Esophagus muscularis mucosa (tissue), 4 donors: ENCODE measurements around the gene TMEM198. TPM values are rescaled to one million over a fixed set of nuclear protein-coding genes. Genes with fewer than 3 reads are reported as not detected.

Source experiments
- DNase-seq: peaks from one replicate; pipeline ENCODE4 v3.0.0-alpha.2; 2017; ENCODE audit errors: extremely low spot score
- H3K27ac ChIP-seq, 4 donors: fragments of 200-600 bp; sonication (generic); replicated peaks in 1 of 4; 1 replicate in 3 of 4; 2 replicates in 1 of 4; pipeline ENCODE4 v1.5.1; 2016 to 2019; ENCODE audit warnings: mild to moderate bottlenecking in 1 of 4
- H3K27me3 ChIP-seq, 4 donors: fragments of 200-600 bp; sonication (generic); one replicate each; pipeline versions ENCODE4 v1.5.1 to v1.6.0; 2016 to 2019
- H3K36me3 ChIP-seq, 4 donors: fragments of 200-600 bp; sonication (generic); one replicate each; pipeline ENCODE4 v1.5.1; 2016 to 2019
- H3K4me1 ChIP-seq, 4 donors: fragments of 200-600 bp; sonication (generic); one replicate each; pipeline ENCODE4 v1.5.1; 2016 to 2019
- H3K4me3 ChIP-seq, 4 donors: fragments of 200-600 bp; sonication (generic); 1 replicate in 2 of 4; 2 replicates in 2 of 4; pipeline ENCODE4 v1.5.1; 2016 to 2019; ENCODE audit warnings: mild to moderate bottlenecking in 4 of 4, moderate library complexity in 1 of 4
- H3K9me3 ChIP-seq, 4 donors: fragments of 200-600 bp; sonication (generic); 1 replicate in 3 of 4; 2 replicates in 1 of 4; pipeline ENCODE4 v1.5.1; 2016 to 2019
- CTCF ChIP-seq, 3 experiments: fragments of 200-600 bp in 2 of 3; fragments of 450-650 bp in 1 of 3; sonication (generic) in 2 of 3; IDR thresholded peaks; one replicate each; pipeline ENCODE4 v1.5.1; 2017 to 2019; ENCODE audit warnings: antibody characterized with exemption in 3 of 3, mild to moderate bottlenecking in 2 of 3, moderate library complexity in 1 of 3
- EP300 ChIP-seq: sonication (generic); formaldehyde crosslinking; IDR thresholded peaks from one replicate; pipeline ENCODE4 v1.6.1; 2017; ENCODE audit warnings: antibody characterized with exemption
- POLR2A ChIP-seq: fragments of 450-650 bp; IDR thresholded peaks from one replicate; pipeline ENCODE4 v1.6.1; 2017; ENCODE audit warnings: antibody characterized with exemption, moderate library complexity, mild to moderate bottlenecking, low read depth
- POLR2AphosphoS5 ChIP-seq, 2 donors: sonication (generic); formaldehyde crosslinking; IDR thresholded peaks; one replicate each; pipeline ENCODE4 v1.6.1; 2017; ENCODE audit warnings: antibody characterized with exemption in 2 of 2
- WGBS: methylation state at CpG from one replicate; pipeline ENCODE4 v1.1.5; 2018; 5-methylcytosine and 5-hydroxymethylcytosine counted together
- intact Hi-C: fragments of 100-400 bp; cut with DNase I; formaldehyde crosslinking; loops from one replicate; pipeline ENCODE4 v1.15.1; 2023
- total RNA-seq, 4 donors: library from RNA; depleted of rRNA; stranded (reverse); fragments of >200 nt; gene quantifications; one replicate each; pipeline versions ENCODE4 v1.1.0 to v1.2.1, GENCODE V29; 2016

Gene TMEM198
- total RNA-seq, 4 donors from 2014 or later: 3.7 to 4.7 (median 4.2) TPM

DNA sequence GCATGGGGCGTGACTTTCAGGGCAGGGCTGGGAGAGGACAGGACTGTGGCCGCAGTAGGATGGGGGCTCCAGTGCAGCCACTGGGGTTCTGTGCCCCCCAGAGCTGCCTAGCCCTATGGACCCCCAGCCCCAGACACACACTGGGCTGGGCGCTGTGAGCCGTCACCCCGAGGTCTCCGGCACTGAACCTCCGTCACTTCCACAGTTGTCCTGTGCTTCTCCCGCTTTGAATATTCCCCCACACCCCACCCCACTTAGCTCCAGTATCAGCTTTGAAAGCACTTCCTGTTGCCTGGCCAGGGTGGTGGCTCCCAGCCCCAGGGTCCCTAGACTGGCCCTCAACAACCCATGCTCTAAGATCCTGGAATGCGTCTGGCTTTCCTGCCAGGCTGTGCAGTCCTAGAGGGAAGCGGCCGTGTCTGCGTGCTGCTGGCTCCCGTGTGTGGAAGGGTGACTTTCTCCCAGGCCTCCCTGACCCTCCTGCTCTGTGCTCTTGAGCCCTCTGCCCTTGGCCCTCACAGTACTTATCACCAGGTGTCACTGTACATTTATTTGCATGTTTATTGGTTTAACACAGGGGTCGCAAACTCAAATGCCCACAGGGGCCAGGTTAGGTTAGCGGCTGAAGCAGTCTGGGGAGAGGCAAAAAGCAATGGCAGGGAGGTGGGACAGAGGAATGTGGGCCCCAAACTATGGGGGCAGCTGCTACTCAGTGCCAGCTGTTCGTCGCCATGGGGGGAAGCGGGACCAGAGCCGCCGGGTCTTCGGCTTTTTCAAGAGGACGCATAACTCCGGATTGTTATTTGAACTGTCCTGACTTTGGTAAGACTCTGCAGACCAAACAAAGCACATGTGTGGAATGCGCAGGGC, 17.6 kb downstream of the TMEM198 start:
- WGBS: 84% methylated on average over 18 of the region's 24 CpGs
- intact Hi-C loops: loop anchor here (5.0 kb wide), 1 partner anchor 36 kb away; the partner anchor contains the start of gene STK11IP
- H3K36me3 ChIP-seq: peaks cover 2 to 77% (median 53%) of the 10 kb centered on the region in 4 donors

DNA sequence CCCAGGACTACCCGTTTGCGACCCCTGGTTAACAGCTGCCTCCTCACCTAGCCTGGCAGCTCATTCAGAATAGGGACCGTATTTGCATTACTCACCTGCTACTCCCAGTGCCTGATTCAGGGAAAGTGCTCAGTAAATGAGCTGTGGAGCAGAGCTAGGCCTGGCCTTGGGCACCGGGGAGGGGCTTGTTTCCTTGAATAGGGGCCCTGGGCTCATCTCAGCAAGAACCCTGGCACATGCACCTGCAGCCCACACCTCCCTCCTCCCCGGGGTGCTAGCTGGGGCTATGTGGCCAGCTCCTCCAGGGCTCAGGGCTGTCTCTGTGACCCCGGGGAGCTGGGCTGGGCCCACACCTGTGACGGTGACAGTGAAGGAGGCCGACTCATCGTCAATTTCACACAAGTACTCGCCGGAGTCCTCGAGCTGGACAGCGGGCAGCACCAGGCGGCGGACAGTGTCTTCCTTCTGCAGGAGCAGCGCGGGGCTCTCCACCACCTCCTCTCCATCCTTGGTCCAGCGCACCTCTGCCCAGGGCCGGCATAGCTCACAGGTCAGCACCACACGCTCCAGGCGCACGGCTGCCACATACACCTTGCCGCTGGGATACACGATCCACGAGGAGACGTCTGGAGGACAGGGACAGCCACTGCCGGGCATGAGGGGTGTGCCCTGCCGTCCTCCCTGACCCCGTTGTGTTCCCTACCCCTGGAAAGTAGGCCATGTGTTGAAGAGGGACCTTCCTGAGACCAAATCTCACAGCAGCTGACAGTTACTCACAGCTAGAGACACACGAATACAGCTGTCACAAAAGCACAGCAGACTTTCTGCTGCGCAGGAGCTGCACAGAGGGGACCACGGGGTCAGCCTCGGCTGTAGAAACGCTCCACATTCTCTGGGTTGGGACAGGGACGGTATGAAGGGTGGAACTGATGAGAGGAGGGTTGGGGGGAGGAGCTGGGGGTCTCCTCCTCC, 18.5 kb downstream of the TMEM198 start:
- Histone ChIP-seq H3K9me3 (no peaks in the 10 kb centered on the region), H3K27ac (no peak overlapping the region), H3K4me1 (peaks cover 3 to 18% (median 16%) of the 10 kb centered on the region in 4 donors), H3K4me3 (no peak overlapping the region), H3K36me3 (peaks cover 0 to 78% (median 54%) of the 10 kb centered on the region in 4 donors), H3K27me3 (no peaks in the 10 kb centered on the region)
- TF ChIP-seq POLR2A: no peak
- no peak for TF ChIP-seq POLR2AphosphoS5 (IDR thresholded peaks at IDR 0.05)
- TF ChIP-seq EP300: no peak
- TF ChIP-seq CTCF (IDR thresholded peaks at IDR 0.05): no peak
- 81% methylated on average over 26 of the region's 35 CpGs for WGBS
- intact Hi-C loops: loop anchor here (5.0 kb wide), 1 partner anchor 35 kb away; the partner anchor contains the start of gene STK11IP
- no peak for DNase-seq

More for the DNA sequence above, 17.6 kb downstream of the TMEM198 start:
- no peak overlapping the region for H3K4me3 ChIP-seq
- H3K4me1 ChIP-seq: peaks cover 3 to 18% (median 16%) of the 10 kb centered on the region in 4 donors
- no peak overlapping the region for H3K27ac ChIP-seq
- no peaks in the 10 kb centered on the region for H3K27me3 ChIP-seq
- no peaks in the 10 kb centered on the region for H3K9me3 ChIP-seq
- no peak for TF ChIP-seq POLR2AphosphoS5 (IDR thresholded peaks at IDR 0.05)
- TF ChIP-seq CTCF (IDR thresholded peaks at IDR 0.05): no peak
- no peak for TF ChIP-seq EP300
- no peak for TF ChIP-seq POLR2A
- DNase-seq: no peak

GRCh38 chr2:219563271-219563928, 19.6 kb downstream of the TMEM198 start:
- Histone ChIP-seq H3K4me1 (peaks cover 3 to 18% (median 16%) of the 10 kb centered on the region in 4 donors), H3K4me3 (no peak overlapping the region), H3K36me3 (peaks cover 0 to 76% (median 52%) of the 10 kb centered on the region in 4 donors), H3K27ac (no peak overlapping the region), H3K27me3 (no peaks in the 10 kb centered on the region), H3K9me3 (no peaks in the 10 kb centered on the region)
- WGBS: 87% methylated on average over 19 of the region's 20 CpGs
- intact Hi-C loops: loop anchor here (5.0 kb wide), 1 partner anchor 34 kb away; the partner anchor contains the start of gene STK11IP
- no peak for TF ChIP-seq POLR2AphosphoS5 (IDR thresholded peaks at IDR 0.05)
- TF ChIP-seq POLR2A: no peak
- TF ChIP-seq CTCF (IDR thresholded peaks at IDR 0.05): no peak
- no peak for TF ChIP-seq EP300
- DNase-seq: no peak
